ENCODE data around the gene CIAO1.
A peak's percentile ranks its signal among the peaks of the same experiment; 100 is the strongest.
"Not testable (repeated sequence)": the region's sequence is repeated elsewhere in the genome, so short reads cannot be mapped to it uniquely, and the experiment has no call there.

Gene CIAO1

DNA sequence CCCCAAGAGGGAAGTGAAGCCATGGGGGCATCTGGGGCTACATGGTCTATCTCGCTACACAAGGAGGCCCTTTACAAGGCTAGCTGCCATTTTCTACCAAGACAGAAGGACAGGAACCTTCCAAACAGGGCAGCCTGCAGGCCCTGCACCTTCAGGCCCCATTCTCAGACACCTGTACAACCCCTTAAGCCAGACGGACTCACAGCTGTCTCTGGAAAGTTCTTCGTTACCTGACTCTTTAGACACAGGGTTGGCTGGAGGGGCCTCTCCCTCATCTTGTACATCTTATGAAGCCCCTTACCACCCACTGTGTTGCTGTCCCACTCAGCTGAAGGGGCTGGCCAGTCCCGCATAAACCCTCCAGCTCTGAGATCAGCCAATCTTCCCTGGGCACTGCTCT is 17.4 kb upstream of the CIAO1 start:
- no peak for DNase-seq

- DNase-seq, result no peak
Observed at GRCh38 chr2:96249654-96250053, 16.4 kb upstream of the CIAO1 start.

- no peak for DNase-seq
Observed at GRCh38 chr2:96250188-96250587, 15.8 kb upstream of the CIAO1 start.

DNA sequence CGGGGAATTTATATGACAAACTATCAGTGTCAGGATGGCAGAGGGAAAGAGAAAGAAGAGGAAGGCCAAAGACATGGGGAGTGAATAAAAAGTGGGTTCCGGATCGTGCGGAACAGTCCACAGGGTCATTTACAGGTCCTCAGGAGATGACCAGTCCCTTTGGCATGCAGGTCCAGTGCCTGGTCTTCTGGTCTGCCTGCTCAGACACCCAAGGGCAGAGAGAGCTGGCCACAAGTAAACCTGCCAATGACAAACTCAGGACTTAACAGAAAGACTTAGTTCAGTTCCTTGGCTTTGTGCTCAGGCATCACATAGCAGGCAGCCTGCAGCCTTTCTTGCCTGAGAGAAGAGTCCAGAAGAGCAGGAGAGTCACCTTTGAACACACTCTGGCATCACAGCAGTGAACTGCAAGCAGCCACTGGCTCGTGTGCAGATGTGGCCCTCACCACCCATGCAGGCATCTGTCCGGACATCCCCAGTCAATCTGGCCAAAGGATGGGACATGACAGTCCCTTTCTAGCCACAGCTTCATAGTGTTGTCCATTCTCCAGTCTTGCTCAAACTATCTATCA is 14.2 kb upstream of the CIAO1 start:
- DNase-seq, result peak; percentile 57

- DNase-seq, result no peak
Observed at GRCh38 chr2:96252526-96252925, 13.5 kb upstream of the CIAO1 start.

- no peak for DNase-seq
Observed at GRCh38 chr2:96253006-96253405, 13.0 kb upstream of the CIAO1 start.

DNA sequence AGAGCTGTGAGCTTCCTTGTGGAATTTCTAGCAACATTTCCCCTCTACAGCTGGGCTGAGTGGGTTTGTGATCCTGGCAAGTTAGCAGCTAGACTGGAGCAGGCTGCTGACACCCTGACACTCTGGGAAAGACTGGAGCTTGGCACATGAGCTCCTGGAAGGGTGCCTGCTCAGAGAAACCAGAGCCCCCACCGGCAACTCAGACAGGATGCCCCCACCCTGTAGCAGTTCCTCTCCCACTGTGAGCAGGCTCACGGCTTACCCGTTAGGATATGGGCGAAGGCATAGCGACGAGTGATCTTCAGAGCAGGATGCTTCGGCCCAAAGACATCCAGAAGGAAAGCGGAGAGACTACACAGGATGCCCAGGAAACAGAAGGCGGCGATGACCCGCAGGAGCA is 11.5 kb upstream of the CIAO1 start:
- no peak for DNase-seq

- DNase-seq, result no peak
Observed at GRCh38 chr2:96256611-96257113, 9.4 kb upstream of the CIAO1 start.

GRCh38 chr2:96257744-96258143 is 8.3 kb upstream of the CIAO1 start:
- not testable (repeated sequence) for DNase-seq

GRCh38 chr2:96258166-96259022 is 7.6 kb upstream of the CIAO1 start:
- no peak for DNase-seq

GRCh38 chr2:96259497-96259921 is 6.5 kb upstream of the CIAO1 start:
- no peak for DNase-seq

DNA sequence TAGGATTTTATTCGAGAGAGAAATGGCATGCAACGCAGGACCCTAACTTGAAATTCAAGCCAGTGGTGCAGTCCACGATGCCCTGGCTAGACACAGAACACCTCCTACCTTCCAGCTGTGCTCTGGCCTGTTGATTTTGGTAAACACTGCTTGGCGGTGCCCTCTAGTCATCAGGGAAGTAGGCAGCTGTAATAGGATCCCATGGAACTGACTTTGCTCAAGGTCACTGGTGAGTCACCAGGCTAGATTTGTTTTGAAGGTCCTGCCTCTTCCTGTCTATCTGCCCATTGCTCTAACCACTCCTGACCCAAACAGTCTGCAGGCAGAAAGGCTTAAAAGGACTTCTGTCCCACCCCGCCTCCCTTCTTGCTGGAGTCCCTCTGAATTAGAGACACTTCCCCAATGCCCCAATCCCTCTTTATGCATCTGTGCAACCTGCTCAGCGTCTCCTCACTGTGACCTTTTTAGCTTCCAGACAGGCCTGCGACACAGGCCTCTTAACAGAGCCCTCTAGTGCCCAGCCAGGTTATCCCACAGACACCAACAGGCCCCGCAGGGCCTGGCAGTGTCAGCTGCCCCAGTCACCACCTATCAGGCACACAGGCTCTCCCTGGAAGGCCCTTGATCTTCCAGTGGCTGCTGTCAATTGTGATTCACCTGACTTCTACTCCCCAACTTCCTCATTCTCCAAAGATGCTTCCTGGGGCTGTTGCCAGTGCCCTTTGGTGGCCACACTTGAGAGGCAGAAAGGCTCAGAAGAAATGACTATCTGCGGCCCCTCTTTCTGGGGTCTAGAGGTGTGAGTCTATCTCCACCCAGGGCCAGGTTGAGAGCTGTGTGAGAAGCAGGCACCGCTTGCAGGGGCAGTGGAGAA is 5.4 kb upstream of the CIAO1 start:
- DNase-seq, result peak; percentile 42

- DNase-seq, result no peak
Observed at GRCh38 chr2:96261328-96262003, 4.6 kb upstream of the CIAO1 start.

GRCh38 chr2:96262306-96262705 is 3.7 kb upstream of the CIAO1 start:
- no peak for DNase-seq

DNA sequence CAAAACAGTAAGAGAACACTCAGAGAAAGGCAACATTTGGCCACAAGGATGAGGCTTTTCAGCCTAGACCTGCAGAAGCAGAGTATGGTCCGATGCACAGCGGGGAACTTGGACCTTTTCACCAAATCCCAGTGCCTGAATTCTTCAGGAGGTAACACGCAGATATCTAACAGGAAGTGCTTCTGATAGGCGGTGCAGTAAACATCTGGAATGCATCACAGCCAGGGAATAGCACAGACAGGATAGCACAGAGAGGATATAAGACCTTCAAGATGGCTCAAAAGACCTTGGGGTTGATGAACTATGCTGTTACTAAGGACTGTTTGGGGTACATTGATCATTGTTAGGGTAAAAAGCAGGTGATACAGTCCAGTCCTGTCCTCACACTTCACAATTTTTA is 1.9 kb upstream of the CIAO1 start:
- DNase-seq, result no peak

DNA sequence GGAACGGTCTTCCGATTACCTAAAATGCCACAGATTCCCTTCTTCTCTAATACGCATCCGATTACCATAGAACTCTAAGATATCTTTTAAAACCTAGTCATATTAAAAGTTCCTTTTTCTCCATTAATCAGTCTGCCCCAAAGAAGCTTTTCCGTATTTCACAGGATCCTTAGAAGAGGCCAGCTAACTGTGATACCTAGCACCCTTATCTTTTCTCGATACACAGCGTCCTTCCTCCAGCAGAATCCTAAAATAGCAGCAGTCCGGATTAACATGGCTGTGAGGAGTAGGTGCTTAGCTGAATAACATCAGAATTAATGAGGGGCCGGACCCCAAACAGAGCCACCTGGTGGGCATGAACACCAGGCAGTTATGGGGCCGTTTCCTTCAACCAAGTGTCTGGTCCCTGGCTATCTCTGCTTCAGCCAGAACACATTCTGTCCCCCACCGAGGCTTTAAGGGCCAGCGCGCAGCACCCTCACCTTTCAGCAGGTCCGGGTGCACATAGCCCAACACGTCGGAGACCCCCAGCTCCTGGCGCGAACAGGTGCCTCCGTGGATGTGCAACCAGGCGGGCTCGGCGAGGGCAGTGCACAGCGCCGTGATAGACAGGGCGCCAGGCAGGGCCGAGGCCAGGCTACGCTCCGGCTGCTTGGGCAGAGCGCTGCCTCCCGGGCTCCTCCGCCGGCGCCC is 1.2 kb upstream of the CIAO1 start:
- peak; percentile 65 for DNase-seq

DNA sequence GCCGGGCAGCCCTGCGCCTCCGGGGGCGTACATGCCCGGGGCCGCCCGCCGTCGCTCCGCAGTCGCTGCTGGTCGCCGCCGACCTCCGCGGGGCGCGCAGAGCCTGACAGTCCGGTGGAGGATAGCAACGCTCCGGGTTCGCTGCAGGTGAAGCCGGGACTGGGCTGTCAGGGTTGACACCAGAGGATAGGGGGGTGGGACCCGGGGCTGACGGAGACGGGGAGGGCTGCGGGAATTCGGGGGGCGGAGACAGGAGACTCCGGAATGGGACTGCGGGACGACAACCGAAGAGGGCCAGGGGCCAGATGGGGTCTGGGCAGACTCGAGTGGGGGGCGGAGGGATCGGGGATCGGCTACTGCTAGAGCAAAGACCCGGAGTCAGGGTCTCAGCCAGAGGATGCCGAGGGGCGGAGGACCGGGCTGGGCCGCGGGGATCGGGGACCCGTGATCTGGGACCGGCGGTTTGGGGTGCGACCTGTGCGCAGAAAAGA is 631 bp upstream of the CIAO1 start:
- DNase-seq, result no peak

GRCh38 chr2:96267159-96267971 is 1.3 kb downstream of the CIAO1 start:
- DNase-seq, result no peak

DNA sequence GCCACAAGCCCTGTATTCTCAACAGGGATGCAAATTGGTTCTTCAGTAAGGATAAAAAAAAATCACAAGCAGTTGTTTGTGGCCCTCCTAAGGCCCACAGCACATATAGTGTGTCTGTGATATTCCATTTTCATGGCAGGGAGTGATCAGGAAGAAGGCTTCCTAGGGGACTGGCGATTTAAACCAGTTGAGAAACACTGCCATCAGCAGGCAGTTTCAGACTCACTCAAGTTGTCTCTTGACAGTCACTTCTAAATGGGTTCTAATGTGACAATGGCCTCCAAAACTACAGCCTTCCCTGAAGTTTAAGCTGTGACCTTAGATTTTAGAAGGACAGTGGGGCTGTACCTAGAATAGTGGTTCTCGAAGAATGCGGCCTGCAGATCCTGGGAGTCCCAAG is 6.0 kb downstream of the CIAO1 start:
- no peak for DNase-seq

DNA sequence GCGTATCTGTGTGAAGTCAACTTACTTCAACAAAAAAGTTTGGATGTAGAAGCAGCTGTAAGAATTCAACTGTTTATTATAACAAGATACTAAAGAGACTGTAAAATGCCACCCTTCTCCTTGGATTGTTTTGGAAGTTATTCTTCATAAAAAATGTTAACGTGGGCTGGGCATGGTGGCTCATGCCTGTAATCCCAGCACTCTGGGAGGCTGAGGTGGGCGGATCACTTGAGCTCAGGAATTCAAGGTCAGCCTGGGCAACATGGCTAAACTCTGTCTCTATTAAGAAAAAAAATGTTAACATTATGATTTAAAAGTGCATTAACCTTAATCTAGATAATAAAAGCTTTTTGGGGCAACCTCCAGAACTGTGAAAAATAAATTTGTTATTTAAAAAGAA is 7.7 kb downstream of the CIAO1 start:
- DNase-seq, result no peak
